Measurements from ENCODE around the gene SPAG9.
"Not testable (repeated sequence)": the region's sequence is repeated elsewhere in the genome, so short reads cannot be mapped to it uniquely, and the experiment has no call there.

The SPAG9 gene

DNA sequence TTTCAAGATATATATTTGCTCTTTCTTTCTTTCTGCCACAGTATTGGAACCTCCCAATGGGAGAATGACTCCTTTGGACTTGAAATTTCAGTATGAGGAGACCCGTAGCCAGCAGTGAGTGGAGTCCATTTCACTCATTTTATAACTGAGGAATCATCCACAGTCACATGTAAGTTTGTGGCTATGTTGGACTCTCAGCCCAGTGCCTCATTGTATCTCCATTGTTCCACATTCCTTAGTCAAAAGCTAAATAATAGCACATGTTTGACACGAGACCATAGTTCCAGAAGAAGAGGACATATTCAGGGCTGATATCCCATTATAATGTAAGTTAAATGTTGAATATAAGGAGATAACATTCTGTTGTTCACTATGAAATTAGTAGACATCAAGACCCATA, 12.7 kb upstream of the SPAG9 start:
- DNase-seq (ENCODE audit: low read depth in 1 of 2, low spot score in 1 of 2): no peak

DNA sequence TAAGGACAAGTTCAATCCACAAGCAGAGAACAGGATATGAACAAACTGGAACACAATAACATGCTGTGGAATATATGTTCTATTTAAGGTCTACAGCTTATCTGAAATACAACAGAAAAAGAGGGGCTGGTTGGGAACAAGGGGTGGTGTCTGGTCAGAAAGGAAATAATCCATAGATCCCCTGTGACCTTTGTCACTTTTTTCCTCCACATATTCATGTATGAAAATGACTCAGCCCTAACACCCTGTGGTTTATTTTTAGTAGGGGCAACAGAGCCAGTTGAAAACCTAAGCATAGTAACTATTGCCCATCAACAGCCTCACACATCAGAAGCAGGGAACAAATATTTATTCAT, 12.3 kb upstream of the SPAG9 start:
- DNase-seq (ENCODE audit: low read depth in 1 of 2, low spot score in 1 of 2): no peak

DNA sequence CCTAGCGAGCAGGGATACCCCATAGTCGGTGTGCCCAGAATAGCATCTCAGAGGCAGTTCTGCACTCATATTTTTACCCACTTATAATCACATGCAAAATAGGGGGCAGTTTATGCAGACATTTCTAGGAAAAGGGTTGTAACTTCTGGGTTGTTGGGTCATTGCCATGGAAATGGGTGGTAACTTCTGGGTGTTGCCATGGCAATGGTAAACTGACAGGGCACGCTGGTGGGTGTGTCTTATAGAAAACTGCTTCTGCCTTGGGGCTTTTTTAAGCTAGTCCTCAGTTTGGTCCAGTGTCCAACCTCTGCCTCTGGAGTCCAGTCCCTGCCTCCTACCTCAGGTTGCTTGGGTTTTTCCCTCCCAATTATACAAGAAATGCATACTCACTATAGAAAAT, 7.4 kb upstream of the SPAG9 start:
- no peak for DNase-seq (ENCODE audit: low read depth in 1 of 2, low spot score in 1 of 2)

DNA sequence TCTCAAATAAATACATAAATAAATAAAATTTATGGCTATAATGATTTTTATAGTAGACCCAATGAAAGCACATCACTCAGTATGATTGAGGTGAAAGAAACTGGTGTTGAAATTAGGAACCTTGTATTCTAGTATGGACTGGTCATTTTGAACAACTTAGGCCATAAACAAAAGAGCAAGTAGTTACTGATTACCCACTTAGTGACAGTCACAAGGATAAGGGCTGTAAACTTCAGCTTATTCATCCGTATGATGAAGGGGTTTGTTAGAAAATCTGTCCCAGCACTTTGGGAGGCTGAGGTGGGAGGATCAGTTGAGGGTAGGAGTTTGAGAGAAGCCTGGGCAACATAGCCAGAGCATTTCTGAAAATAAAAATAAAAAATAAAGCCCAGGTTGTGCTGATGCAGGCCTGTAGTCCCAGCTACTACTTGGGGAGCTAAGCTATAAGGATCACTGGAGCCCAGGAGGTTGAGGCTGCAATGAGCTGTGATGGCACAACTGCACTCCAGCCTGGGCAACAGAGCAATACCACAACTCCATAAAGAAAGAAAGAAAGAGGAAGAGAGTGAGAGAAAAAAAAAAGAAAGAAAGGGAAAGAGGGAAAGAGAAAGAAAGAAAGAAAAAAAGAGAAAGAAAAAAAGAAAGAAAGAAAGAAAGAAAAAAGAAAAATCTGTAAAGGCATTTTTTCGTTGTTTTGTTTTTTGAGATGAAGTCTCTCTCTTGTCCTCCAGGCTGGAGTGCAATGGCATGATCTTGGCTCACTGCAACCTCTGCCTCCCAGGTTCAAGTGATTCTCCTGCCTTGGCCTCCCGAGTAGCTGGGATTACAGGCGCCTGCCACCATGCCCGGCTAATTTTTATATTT, 4.2 kb upstream of the SPAG9 start:
- DNase-seq (ENCODE audit: low read depth in 1 of 2, low spot score in 1 of 2): no peak

DNA sequence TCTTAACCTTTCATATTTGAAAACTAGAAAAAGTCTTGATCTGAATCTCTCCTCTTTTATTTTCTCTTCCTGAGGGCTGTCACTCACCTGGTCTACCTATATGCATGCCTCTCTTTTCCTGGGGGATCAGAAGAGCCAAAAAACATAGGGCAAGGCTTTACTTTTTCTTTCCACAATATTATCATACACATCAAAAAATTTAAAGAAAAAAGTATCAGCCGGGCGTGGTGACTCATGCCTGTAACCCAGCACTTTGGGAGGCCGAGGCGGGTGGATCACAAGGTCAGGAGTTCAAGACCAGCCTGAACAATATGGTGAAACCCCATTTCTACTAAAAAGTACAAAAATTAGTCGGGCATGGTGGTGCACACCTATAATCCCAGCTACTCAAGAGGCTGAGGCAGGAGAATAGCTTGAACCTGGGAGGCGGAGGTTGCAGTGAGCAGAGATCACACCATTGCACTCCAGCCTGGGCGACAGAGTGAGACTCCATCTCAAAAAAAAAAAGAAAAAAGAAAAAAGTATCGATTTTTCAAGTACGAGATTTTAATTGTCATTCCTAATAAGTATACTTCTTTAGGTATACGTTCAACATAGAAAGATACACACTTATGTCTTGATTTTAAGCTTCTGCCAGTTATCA, 1.9 kb upstream of the SPAG9 start:
- not testable (repeated sequence) for DNase-seq (ENCODE audit: low read depth in 1 of 2, low spot score in 1 of 2)

DNA sequence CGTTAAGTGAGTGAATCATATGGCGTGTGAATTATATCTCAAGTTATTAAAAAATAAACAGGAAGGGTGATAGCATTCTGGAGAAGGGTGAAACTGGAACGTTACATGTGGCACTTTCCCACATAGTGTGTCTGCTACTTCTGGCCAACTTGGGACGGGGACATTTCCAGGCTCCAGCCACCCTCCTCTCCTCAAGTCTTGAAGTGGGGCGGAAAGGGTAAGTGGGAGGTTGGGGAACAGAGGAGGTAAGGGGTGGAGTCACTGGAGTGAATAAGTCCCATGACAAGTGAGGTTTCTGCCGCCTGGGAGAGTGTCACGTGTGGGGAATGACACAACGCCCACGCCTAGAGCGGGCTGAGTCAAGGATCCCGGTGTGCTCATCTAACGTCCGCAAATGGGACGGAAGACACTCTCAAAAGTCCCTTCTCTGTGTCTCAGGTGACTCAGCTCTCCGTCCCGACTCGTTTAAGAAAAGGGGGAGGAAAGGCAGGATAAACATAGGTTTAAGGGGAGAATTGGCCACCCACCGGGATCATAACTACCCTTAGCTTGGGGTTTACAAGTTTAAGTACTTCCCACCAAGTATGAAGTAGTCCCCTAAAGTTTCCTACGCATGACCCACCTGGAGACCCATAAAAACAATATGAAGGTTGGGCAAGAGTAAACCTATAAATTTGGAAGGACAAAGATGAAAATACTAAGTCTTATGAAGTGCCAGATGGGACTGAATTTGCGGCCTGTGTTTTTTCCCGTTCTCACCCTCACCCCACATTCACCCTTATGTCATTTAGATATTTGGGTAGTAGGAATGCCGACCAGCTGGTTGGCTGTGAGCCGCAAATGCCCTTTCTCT, 1.2 kb upstream of the SPAG9 start:
- peak; percentile 59 to 77 for DNase-seq (ENCODE audit: low read depth in 1 of 2, low spot score in 1 of 2)

DNA sequence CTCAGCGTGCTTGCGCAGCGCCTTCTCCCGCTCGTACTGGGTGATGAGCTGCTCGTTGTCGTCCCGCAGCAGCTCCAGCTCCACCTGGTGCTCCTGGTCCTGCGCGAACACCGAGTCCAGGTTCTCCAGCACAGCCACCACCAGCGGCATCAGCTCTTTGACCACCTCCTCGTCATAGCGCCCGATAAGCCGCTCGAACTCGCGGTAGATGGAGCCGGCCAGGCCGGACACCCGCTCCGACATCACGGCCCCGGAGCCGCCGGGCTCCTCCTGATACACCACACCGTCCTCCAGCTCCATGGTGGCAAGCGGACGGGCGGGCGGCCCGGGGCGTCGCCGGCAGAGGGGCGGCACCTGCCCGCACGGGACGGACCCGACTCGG, 320 bp downstream of the SPAG9 start:
- peak in 1 of 2 donors; percentile 33 for DNase-seq (ENCODE audit: low read depth in 1 of 2, low spot score in 1 of 2)

DNA sequence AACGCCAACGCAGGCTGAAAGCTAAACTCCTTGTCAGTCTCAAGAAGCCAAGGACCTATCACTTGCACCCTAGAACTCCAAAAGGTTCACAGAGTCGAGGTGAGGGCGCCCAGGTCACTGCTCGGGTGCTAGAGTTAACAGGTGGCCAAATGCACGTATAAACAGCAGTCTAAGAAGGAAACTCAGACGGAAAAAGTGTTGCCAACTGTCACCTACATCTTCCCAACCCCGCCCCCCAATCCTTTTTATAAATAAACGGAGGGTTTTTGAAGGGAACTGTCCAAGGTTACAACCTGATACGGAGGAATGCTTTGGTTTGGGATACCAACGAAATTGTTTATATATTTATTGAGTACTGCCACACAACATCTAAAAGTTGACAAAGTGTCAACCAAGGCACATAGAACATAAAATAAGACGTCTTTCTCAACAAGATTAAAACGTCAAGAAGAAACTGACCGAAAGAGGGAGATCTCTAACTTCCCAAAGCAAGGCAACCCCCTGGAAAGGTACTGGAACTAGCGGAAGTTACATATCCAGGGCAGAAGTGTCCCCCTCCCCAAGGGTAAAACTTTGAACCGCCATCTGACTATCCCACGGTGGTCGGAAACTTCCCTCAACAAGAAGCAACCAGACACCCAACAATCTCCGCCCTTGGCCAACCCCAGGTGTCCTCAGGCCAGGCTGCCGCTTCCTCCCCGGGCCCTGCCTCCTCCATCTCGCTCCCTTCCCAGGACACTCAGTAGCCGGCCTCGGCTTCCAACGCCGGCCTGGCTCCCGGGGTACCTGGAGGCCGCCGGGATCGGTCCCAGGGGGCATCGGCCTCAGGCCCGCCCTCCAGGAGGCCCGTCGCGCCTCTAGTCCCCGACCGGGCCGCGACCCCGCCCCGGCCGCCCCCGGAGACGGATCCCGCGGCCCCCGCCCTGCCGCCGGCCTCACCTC, 982 bp downstream of the SPAG9 start:
- peak in 1 of 2 donors; percentile 12 for DNase-seq (ENCODE audit: low read depth in 1 of 2, low spot score in 1 of 2)

DNA sequence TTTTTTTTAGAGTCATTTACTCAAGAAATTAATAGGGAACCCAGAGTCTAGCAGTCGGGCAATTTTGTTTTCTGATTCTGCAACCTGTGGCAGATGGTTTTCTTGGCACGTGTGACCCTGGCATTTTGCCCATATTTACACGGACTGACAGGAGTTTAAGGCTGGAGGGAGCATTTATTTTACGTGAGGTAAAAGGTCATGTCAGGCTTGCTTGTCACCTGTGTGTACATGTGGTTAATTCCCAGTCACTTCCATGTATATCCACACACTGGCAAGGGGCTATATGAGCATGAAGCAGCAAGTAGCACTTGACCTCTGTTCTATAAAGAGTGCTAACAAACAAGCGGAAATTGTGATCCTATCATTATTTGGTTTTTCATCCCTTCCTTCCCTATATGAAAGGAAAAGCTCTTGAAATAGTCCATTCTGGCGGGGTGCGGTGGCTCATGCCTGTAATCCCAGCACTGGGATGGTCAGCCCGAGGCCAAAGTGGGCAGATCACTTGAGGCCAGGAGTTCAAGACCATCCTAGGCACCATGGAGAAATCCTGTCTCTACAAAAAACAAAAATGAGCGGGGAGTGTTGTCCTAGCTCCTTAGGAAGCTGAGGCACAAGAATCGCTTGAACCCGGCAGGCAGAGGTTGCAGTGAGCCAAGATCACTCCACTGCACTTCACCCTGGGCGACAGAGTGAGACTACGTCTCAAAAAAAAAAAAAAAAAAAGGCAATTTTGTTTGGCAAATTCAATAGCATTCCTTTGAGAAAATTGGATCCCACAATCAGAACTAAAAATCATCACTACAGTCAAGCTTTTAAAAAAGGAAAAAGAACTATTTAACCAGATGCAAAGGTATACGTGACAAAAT, 2.1 kb downstream of the SPAG9 start:
- no peak for DNase-seq (ENCODE audit: low read depth in 1 of 2, low spot score in 1 of 2)

DNA sequence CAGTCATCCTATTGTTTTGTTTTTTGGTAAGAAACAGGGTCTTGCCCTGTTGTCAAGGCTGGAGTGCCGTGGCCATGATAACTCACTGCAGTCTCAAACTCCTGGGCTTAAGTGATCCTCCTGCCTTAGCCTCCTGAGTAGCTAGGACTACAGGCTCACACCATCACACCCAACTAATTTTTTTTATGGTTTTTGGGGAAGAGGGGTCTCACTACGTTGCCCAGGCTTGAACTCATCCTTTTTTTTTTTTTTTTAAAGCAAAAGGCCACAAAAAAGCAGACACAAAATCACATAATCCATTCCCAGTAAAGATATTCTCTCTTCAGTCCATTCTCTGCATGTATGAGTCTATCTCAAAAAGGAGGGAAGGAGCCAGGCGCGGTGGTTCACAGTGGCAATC, 5.5 kb downstream of the SPAG9 start:
- DNase-seq (ENCODE audit: low read depth in 1 of 2, low spot score in 1 of 2): no peak

DNA sequence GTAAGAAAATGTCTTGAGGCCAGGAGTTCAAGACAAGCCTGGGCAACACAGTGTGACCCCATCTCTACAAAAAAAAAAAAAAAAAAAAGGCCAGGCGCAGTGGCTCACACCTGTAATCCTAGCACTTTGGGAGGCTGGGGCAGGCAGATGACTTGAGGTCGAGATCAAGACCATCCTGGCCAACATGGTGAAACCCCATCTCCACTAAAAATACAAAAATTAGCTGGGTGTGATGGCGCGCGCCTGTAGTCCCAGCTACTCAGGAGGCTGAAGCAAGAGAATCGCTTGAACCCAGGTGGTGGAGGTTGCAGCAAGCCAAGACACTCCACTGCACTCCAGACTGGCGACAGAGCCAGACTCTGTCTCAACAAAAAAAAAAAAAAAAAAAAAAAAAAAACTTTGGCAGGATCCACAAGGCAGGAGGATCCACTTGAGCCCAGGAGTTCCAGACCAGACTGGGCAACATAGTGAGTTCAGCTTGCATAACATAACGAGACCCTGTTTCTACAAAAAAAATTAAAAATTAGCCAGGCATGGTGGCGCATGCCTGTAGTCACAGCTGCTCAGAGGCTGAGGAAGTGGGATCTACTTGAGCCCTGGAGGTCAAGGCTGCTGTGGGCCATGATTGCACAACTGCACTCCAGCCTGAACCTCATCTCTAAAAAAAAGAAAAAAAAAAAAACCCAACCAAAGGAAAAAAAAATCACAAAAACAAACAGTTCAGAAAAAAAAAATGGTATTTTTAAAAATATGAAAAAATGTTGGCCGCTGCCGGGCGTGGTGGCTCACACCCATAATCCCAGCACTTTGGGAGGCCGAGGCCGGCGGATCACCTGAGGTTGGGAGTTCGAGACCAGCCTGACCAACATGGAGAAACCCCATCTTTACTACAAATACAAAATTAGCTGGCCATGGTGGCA, 8.1 kb downstream of the SPAG9 start:
- DNase-seq (ENCODE audit: low read depth in 1 of 2, low spot score in 1 of 2): not testable (repeated sequence)

DNA sequence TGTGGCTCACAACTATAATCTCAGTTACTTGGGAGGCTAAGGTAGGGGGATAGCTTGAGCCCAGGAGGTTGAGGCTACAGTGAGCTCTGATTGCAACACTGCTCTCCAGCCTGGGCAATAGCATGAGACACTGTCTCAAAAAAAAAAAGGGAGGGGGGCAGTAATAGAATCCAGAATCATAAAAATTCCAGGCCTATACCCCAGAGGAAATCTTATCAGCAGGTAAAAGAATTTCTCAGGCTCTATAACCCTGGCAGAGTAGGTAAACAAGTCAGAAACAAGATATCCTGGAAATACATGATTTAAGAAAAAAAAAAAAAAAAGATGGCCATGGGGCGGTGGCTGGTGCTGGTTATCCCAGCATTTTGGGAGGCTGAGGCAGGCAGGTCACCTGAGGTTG, 12.9 kb downstream of the SPAG9 start:
- no peak for DNase-seq (ENCODE audit: low read depth in 1 of 2, low spot score in 1 of 2)

DNA sequence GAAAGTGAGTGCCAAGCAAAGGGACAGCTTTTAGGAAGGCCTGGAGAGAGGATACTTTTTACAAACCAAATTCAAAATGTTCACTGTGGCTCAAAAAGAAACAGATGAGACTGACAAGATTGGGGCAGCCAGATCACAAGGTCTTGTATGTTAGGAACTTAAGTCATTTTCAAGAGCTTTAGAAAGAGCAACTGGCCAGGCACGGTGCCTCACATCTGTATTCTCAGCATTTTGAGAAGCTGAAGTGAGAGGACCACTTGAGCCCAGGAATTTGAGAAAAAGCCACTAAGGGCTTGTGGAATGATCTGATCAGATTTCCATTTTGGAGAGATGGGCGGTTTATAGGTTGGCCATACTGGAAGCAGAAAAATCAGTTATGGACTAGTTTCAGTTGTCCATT, 17.2 kb downstream of the SPAG9 start:
- no peak for DNase-seq (ENCODE audit: low read depth in 1 of 2, low spot score in 1 of 2)

DNA sequence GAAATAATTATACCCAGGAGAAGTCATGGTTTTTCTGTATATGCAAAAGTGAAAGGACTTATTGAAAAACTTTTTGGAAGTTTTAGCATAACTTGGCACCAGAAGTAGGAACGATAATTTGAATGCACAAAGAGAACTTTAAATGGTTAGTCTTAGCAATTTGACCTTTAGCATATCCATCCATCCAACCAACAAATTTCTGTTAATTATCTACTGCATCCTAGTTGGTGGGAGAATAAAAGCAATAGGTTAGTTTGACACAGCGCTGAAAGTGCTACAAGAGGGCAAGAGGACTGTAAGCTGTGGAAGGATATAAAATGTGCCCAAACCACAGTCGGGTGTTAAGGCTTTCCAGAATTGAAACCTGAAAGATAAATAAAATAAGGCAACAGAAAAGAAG, 17.6 kb downstream of the SPAG9 start:
- DNase-seq (ENCODE audit: low read depth in 1 of 2, low spot score in 1 of 2): no peak

DNA sequence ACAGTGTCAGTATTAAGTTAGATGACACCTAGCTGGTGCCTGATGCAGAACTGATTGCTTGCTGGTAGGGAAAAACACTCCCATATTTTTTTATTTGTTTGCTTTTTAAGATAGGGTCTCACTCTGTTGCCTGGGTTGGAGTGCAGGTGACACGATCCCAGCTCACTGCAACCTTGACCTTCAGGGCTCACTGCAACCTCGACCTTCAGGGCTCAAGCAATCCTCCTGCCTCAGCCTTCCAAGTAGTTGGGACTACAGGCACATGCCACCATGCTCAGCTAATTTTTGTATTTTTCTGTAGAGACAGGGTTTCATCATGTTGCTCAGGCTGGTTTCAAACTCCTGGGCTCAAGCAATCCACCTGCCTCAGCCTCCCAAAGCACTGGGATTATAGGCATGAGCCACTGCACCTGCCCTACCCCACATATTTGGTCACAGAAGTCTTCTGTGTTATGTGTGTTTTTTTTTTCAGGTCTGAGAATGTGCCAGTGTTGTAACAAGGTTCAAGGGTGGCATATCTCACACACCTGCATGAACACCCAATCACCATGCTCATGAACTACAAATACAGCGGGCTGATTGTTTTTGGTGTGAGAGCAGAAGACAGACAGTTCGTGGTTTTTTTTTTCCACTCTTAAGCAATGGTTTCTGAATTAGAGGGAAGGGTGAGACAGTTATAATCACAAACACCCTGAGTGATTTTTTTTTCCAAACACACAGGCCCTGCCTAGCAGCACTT, 22.8 kb downstream of the SPAG9 start:
- DNase-seq (ENCODE audit: low read depth in 1 of 2, low spot score in 1 of 2): no peak

DNA sequence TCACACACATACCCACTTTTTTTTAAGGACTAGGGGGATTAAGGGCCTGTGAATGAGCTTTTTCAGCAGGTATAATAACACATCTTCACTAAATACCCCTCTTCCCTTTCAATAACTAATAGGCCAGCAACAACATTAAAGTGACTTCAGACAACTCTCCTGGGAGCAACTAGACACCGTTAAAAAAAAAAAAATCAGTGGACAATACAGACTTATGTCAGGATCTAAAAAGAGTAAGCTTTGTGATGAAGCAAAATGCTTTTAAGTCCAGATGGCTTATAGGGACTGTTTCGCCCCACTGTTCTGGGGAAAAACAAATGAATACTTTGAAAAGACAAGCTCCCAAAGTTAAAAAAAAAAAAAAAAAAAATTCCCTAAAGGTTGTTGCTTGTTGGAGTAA, 29.0 kb downstream of the SPAG9 start:
- no peak for DNase-seq (ENCODE audit: low read depth in 1 of 2, low spot score in 1 of 2)

DNA sequence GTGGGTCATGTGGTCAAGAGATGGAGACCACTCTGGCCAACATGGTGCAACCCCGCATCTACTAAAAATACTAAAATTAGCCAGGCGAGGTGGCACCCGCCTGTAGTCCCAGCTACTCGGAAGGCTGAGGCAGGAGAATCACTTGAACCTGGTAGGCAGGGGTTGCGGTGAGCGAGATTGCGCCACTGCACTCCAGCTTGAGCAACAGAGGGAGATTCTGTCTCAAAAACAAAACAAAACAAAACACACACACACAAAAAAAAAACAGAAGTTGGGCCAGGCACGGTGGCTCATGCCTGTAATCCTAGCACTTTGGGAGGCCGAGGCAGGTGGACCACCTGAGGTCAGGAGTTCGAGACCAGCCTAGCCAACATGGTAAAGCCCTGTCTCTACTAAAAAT, 31.8 kb downstream of the SPAG9 start:
- DNase-seq (ENCODE audit: low read depth in 1 of 2, low spot score in 1 of 2): not testable (repeated sequence)

DNA sequence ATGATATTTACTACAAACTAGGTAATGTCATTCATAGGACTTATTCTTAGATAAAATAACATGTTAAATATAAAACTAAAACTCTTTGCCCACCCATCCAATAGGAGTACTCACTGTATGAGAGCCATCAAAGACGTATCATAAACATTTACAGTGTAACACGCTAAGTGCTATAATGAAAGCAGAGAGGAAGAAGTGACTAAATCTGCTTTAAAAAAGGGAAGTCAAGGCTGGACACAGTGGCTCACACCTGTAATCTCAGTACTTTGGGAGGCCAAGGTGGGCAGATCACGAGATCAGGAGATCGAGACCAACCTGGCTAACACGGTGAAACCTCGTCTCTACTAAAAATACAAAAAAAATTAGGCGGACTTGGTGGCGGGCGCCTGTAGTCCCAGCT, 32.4 kb downstream of the SPAG9 start:
- no peak for DNase-seq (ENCODE audit: low read depth in 1 of 2, low spot score in 1 of 2)

Measured in stimulated activated CD4-positive, alpha-beta T cell treated with anti-CD3 and anti-CD28 coated beads, Interleukin-15, amount 100 ng/mL, for 1 hour (primary cell).